HG02884 (cell line): ENCODE measurements around the gene INHBA.
A peak's percentile ranks its signal among the peaks of the same experiment; 100 is the strongest.

Source experiments
- ATAC-seq: cut with Tn5 transposase; IDR thresholded peaks from one replicate; pipeline ENCODE4 v1.9.1; 2021; ENCODE audit warnings: mild to moderate bottlenecking, moderate library complexity; ENCODE audit not compliant: unreplicated experiment

Gene INHBA

DNA sequence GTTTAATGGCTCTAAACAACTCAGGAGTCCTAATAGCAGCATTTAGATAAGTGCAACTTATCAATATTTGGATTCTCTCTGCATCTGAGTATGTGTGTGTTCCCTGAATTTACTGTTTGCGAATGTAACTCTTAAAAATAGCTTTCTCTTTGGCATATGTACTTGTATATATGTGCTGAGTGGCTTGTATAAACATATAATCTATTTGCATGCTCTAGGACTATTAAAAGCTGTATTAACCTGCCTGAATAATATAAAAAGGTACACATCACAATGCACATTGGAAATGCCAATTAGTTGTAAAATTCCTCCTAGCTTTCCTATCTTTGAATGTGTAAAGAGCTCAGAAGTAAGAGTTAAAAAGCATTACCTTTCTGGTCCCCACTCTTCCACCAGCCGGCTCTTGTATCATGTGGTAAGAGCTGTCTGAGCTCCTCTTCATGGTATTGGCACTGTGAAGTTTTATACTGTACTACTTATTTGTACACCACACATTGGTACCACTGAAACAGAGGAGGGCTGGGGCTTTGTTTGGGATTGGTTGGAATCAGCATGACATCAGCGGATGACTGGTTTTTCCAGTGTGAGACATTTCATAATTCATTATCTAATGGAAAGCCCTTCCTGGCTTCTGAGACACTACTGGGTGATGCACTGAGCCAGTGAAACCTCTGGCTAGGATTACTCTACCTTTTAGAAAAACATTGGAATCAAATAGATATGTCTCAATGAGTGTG lies at the start of gene INHBA:
TSS of gene INHBA (minus strand) at position 456 of the 737 bp plus-strand sequence. CDS start 2,716 bp downstream, outside the sequence.
- no peak for ATAC-seq

DNA sequence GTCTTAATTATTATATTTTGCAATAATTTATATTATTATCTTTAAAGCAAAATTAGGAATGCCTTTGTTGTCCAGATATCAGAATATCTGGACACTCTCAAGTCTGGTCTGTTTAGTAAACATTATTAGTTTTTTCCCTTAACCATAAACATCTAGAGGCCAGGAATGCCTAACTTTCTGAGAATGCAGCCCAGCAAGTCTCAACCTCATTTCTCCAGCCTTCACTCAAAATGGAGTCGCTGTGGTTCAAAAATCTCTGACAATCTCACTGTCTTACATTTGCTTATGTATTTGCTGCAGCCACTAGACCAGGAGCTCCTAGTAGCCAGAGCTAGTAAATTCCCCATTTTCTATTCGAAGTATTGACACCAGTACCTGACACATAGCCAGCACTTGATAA lies 49.7 kb upstream of the INHBA start:
- no peak for ATAC-seq

DNA sequence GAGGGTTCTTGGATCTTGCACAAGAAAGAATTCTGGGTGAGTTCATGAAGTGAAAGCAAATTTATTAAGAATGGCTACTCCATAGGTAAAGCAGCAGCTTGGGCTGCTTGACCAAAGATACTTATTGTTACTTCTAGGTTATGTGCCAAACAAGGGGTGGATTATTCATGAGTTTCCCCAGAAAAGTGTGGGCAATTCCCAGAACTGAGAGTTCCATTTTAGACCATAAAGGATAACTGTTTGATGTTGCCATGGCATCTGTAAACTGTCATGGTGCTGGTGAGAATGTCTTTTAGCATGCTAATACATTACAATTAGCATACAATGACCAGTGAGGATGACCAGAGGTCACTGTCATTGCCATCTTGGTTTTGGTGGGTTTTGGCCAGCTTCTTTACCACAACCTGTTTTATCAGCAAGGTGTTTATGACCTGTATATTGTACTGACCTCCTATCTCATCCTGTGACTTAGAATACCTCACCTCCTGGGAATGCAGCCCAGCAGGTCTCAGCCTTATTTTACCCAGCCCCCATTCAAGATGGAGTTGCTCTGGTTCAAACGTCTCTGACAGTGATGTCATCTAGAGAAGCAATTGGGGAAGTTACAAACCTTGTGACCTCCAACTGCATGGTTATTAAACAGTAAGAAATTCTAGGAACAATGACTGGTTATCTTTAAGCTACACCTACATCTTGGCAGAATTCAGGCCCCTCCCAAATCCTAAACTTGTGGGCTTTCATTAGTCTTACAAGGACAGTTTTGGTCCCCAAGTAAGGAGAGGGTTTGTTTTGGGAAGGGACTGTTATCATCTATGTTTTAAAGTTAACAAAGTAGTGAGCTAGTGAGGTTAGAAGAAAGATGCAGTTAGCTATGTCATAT lies 48.0 kb upstream of the INHBA start:
- no peak for ATAC-seq

DNA sequence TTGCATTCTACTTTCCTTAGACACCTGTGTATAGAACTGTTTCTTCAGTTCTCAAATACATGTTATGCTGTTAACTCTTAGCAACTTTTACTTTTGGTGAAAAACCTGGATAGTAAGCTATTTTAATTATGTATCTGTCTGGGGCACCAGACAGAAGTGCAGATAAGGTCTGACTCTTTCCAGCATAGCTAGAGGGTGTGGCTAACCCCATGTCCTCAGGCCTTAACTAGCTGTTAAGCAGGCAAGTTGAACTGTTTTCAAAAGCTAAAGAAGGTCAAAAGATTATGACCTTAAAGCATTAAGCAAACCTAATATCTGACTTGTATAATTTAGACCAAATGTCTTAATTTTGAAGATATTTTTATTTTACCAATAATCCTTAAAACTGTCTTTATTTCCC lies 45.1 kb upstream of the INHBA start:
- ATAC-seq = no peak

DNA sequence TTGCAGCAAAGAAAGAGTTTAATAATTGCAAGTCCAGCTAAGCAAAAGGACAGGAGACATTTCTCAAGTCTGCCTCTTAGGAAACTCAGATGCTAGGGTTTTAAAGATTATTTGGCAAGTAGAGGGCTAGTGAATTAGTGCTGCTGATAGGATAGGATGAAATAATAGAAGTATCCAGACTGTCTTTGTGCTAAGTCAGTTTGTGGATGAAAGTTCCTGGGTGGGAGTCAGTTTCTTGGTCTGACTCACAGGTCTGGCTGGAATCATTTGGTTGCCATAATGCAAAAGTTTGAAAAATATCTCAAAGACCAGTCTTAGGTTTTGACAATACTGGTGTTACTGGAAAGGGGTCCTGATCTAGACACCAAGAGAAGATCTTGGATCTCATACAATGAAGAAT lies 42.6 kb upstream of the INHBA start:
- no peak for ATAC-seq

DNA sequence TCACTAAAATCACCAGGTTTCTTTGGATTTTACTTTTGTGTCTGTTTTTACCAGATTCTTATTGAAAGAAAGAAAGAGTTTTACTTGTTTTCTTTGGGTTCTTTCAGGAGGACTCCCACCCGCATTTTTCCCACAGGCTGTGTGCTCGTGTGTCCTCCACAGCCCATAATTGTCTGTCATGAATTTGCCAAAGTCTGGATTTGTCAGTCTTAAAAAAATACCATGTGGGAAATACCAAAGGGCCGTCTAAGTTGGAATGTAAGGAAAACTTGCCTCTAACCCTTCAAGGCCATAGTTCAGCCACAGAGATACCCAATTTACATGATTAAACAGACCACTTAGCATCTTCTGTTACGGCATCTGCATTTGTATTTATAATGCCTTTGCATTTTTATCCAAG lies 41.3 kb upstream of the INHBA start:
- no peak for ATAC-seq

DNA sequence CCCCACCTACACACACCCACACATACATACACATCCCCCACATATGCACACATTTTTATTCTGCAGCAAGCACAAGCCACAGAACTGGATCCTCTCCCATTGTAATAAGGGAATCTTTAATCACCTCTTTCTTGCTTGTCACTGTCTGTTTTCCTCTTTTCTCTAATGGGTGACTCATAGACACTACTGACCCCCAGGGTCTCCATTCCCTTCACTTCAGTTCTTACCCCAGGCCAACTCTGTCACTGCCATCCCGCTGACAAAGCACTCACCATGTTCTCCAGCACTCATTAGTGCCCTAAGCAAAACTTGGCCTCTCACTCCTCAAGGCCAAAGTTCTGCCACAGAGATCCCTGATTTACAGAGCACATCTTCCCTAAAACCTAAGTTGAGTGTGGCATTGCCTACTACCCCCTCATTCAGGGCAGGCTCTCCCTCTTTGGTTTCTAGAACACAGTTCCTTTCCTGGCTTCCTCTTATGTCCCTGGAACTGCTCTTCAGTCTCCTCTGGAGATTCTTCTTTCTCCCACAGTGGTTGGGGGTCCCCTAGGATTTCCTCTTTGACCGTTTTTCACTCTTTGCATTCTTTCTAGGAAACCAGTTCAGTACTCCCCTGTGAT lies 39.6 kb upstream of the INHBA start:
- no peak for ATAC-seq

DNA sequence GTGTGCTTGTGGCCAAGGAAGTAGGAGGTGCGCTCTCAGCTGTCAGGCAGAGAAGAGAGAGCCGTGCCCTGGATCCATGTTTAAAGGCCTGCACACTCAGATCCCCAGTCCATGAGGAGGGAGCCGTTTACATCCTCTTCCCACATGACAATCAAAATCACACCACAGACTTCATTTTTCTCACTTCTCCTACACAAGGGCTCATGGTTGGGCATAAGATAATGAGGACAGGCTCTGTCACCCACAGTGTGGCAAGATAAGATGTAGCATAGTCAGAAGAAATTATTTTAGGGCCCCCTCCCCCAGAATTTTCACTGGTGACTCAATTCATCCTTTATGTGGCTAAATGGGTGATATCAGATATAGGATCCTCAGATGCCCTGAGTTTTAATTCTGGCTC lies 35.9 kb upstream of the INHBA start:
- no peak for ATAC-seq

DNA sequence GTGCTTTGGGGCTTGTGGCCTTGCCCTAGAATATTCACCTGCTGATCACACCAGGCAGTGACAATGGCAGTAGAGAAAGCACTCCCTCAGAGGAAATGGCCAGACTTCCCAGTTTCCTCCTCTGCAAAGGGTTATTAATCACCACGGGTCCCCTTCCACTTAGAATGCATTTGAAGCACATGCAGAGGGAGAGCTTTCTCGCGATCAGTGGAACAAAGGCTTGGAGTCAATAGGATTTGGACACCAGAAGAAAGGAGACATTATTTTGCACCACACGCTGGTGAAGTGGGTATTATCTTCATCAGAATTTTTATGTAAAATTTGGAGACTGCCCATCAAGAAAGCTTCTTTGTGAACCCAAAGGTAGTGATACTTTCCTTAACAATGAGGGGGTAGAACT lies 35.4 kb upstream of the INHBA start:
- no peak for ATAC-seq

DNA sequence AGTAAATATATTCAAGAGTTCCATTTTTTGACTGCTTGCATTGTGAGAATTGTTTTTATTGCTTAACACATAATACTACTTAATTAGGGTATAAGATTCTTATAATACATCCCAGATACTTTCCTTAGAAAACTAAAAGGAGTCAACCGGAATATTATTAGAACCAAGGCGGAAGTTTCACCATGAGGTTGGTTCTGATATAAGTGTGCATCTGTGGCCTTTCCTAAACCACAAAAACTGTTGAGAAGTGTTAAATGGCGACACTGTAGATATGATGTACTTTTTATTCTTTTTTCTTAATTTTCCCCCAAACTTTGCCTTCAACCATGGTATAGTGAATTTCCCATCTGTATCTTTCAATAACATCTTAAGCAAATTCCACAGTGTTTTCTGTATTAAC lies 32.3 kb upstream of the INHBA start:
- ATAC-seq = no peak

DNA sequence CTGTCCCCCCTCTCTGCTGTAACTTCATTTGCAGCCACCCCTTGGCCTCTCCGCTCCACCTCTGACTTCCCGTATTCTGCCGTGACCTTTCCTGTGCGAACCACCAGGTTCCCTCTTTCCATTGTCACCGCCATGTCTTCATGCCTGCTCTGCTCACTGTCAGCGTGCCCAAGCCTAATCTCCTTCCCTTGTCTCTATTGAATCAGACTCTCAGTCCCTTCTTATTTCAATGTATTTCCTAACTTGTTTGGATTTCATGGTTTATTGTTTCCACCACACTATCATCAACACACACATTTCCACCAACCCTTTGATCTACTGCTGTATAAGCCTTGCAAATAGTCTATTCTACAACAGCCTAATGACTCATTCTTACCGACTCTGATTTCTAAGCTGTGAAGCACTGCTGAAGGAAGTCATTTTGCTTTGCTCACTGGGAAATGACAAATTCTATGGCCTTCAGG lies 30.0 kb upstream of the INHBA start:
- ATAC-seq = no peak

DNA sequence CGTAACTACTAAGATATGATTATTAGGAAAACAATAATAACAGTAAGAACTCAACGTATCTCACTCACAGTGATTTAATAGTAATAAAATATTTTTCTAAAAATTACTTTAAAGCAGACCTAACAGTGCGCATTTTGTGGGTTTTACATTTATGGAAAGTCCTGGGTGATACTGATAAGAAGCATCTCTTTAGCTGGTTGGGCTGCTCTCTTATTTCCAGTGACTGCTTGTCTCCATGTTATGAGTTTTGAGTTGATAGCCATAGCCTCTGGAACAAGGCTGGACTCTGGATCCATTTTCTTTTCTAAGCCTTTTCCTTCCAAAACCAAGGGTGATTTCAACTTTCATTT lies 29.5 kb upstream of the INHBA start:
- ATAC-seq = no peak

DNA sequence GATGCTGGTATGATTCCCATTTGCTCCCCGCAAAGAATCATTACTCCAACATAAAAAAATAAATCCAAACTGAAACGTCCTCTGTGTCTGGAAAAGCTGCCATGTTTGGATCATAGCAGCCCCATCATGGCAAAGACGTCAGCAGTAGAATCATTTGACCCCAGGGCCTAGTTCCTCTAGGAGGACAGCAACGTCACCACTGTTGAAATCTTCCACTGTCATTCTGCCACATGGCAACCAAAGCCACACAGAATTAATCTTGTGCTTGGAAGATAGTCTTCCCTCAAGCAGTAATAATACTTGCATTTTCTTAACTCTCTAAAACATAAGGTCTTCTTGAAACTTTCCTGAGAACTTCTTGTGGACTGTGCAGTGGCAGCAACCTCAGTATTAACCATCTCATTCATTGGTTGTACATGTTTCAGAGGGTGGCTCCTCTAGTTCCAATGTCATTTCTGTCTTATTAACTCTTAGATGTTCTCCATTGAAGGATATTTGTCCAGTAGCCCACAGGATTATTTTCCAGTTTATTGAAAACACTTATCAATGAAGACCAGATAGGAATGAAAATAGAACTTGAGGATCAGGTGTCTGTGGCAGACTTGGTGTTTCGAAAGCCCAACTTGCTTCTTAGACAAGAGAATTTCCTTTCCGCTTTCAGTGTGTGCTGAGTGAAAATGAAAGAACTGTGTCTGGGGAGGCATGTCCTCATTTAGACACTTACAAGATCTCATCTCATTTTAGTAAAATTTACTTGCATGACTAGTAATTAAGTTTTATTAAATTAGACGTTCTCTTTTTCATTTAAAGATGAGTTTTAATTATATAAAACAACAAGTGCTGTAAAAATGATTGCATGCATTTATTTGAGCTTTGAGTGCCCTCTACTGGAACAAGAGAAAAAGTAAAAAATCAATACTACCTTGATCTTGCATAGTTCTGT lies 28.9 kb upstream of the INHBA start:
- peak; percentile 99 for ATAC-seq

DNA sequence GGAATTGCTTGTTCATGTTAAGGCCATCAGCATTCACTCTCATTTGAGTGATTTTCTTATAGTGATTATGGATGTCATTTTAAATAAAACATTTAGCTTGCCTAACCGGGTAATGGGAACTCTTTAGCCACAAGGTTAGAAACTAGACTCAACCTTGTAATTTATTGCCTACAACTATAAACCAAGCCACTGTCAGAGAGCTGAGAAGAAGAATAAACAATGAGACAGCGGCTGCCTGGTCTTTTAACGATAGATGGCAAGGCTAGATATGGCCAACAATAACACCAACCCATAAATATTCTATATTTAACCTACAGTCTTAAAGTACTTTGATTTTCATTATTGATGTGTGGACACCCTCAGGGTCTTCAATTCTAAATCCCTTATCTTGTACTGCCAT lies 27.8 kb upstream of the INHBA start:
- ATAC-seq = no peak

DNA sequence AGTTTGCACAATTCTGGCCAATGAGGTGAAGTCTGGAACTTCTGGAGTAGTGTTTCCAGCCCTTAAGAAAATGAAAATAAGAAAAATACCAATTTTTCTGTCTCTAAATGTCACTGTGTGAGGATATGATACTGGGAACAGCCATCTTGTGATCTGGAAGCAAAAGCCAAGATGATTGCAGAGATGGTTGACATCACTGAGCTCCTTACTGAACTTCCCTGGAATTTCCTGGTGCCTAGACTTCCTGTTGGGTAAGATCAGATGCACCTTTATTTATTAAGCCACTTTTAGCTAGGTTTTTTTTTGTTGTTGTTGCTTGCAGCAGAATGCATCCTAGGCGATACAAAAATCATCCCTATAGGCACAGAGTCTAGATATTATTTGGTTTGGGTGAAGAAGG lies 27.3 kb upstream of the INHBA start:
- no peak for ATAC-seq

DNA sequence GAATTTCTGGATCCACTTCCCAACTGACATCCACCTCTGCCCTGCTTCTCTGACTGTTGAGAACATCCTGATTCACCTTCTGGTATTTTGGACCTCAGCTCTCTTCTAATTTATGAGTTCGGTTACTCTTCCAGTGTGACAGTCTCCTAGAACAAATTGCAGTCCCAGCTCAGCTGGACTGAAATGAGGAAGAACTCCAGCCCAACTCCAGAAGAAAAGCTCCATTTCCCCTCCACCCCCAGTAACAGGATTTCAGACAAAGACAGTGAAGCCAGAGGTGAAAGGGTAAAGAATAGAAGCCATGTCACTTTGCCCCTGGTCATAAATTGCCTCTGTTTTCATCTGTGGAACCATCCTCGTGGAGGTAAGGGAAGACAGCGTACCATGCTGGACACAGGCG lies 26.2 kb upstream of the INHBA start:
- no peak for ATAC-seq

DNA sequence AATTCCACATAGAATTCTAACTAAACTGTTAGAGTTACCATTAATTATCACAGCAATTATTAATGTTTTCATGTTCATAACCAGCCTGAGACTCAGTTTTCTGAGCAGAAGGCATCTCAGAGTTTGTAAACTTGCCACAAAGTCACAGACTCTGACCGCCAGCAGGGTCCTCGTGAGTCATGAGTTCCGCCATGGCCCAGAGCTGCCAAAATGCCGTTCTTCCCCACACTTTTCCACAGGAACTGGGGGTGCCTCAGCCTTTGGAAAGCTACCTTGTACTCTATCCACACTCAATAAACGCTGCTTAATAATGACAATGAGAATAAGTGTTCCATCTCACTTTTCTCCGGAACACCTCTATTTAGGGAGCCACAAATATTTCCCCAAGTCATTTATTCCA lies 22.1 kb upstream of the INHBA start:
- no peak for ATAC-seq

DNA sequence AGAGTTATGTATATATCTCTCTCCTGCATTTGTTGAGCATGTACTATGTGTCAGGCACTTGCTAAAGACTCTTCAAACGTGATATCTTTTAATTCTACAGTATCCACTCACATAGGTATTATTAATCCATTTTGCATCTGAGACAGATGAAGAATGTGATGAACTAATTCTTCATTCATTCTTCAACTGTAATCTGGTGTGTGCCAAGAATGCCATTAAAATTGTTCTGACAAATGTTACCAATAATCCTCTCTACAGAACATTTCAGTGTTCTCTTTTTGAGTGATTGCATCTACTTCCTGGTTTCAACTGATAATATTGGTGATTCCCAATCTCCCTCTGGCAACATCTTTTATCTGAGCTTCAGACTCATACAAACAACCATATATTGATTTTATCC lies 18.0 kb upstream of the INHBA start:
- no peak for ATAC-seq

DNA sequence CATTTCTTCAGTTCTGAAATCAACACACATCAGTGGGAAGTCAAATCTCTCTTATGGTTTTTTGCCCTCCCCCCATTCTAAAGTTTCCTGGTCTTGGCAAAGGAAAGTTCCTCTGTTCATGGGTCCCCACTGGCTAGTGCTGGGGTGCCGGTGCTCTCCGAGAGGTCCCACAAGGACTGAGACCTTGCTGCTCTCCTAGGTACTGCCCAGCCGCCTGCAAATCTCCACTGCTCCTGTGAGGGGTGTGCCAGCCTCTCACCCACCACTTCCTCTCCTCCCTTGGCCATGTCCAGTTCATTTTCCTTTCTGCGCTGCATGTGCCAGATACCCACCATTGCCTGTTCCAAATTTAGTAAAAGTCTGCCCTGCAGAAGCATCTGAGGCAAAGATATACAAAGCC lies 17.2 kb upstream of the INHBA start:
- no peak for ATAC-seq

DNA sequence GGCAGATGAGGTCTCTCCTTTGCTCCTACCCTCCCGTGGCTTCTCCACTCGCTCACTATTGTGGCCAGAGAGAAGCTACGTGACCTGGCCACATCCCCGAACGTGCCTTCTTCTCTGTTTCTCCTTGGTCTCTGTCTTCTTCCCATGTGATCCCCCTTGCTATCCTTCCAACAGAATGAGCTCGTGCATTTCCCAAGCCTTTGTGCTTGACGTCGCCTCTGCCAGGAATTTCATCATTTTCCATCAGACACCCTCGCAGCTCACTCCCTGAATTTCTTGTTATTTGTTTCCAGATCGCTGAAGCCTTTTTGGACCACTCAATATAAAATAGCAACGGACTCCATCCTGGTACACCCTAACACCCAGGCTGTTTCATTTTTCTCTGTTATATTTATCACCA lies 13.8 kb upstream of the INHBA start:
- no peak for ATAC-seq

DNA sequence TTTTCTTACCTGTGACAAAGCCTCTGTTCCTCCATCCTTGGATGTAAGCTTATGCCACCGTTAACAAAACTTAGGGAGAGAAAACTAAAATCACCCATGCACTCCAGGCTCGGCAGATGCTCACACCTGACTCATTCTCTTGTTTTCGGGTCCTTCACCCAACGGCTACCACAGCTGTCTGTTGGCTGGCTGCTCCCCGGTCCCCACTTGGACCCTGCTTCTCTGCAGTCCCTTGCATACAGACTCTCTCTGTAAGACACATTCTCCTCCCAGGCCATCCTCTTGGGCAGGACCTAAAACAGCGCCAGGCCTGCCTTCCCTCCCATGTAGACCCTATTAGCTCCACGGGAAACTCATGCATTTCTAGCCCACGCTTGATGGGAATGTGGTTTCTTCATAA lies 12.1 kb upstream of the INHBA start:
- no peak for ATAC-seq
